Caco-2 (cell line): ENCODE results near the gene GGA1. TPM values are rescaled to one million over a fixed set of nuclear protein-coding genes. Genes with fewer than 3 reads are reported as not detected.

ENCODE experiments used
- BruUV-seq: library from RNA; stranded (reverse); fragments of 400-500 nt; replicated peaks from 2 replicates; lab custom pipeline; 2021; lab: Mats Ljungman, UMichigan
- CTCF ChIA-PET: fragments of 300-600 bp; sonication (Branson Sonifier 250); formaldehyde crosslinking; loops from one replicate; lab custom pipeline; 2022; ENCODE audit warnings: antibody characterized with exemption; lab: Charles Lee
- POLR2A ChIA-PET: fragments of 300-600 bp; sonication (Branson Sonifier 250); formaldehyde crosslinking; loops from one replicate; lab custom pipeline; 2022; ENCODE audit warnings: antibody characterized with exemption; lab: Charles Lee
- DNase-seq, 2 experiments: peaks; one replicate each; pipeline versions ENCODE4 v3.0.0 to v3.0.0-alpha.2; 2020 to 2022
- H3K27me3 ChIP-seq: replicated peaks from 2 replicates; pipeline ENCODE4 v1.6.0; 2011; ENCODE audit warnings: low read length; ENCODE audit not compliant: control insufficient read depth, insufficient read depth
- H3K36me3 ChIP-seq: 2 replicates; pipeline ENCODE4 v1.5.1; 2011; ENCODE audit warnings: low read length; ENCODE audit not compliant: control insufficient read depth, insufficient read depth
- H3K4me1 ChIP-seq: fragments of 250-450 bp; sonication (Bioruptor Pico); 2 replicates; pipeline ENCODE4 v1.5.1; 2020; ENCODE audit warnings: mild to moderate bottlenecking
- H3K4me3 ChIP-seq: 2 replicates; pipeline ENCODE4 v1.5.1; 2011; ENCODE audit warnings: low read depth, mild to moderate bottlenecking, control low read depth, low read length
- H3K9me3 ChIP-seq: fragments of 250-450 bp; sonication (Bioruptor Pico); 2 replicates; pipeline ENCODE4 v1.5.1; 2020; ENCODE audit warnings: mild to moderate bottlenecking, moderate library complexity
- H3K27ac Mint-ChIP-seq: one replicate; pipeline ENCODE4 v1.8.0; 2022; ENCODE audit warnings: mixed read lengths; ENCODE audit not compliant: unreplicated experiment
- H3K27me3 Mint-ChIP-seq: one replicate; pipeline ENCODE4 v1.8.0; 2022; ENCODE audit warnings: mixed read lengths; ENCODE audit not compliant: insufficient read depth, unreplicated experiment
- H3K36me3 Mint-ChIP-seq: one replicate; pipeline ENCODE4 v1.8.0; 2022; ENCODE audit warnings: mild to moderate bottlenecking, mixed read lengths; ENCODE audit not compliant: insufficient read depth, unreplicated experiment
- H3K4me1 Mint-ChIP-seq: one replicate; pipeline ENCODE4 v1.8.0; 2022; ENCODE audit warnings: low read depth, mixed read lengths; ENCODE audit not compliant: unreplicated experiment
- H3K4me3 Mint-ChIP-seq: one replicate; pipeline ENCODE4 v1.8.0; 2022; ENCODE audit warnings: mild to moderate bottlenecking, moderate library complexity, mixed read lengths; ENCODE audit not compliant: unreplicated experiment
- H3K9me3 Mint-ChIP-seq: one replicate; pipeline ENCODE4 v1.8.0; 2022; ENCODE audit warnings: mixed read lengths; ENCODE audit not compliant: unreplicated experiment
- CTCF ChIP-seq, 2 experiments: fragments of 200-600 bp in 1 of 2; IDR thresholded peaks; 1 replicate in 1 of 2; 2 replicates in 1 of 2; pipeline versions ENCODE4 v1.5.1 to v1.8.0; 2011 to 2022; ENCODE audit warnings: antibody characterized with exemption in 1 of 2, control low read depth in 1 of 2, inconsistent platforms in 1 of 2, low read depth in 1 of 2, low read length in 1 of 2, mild to moderate bottlenecking in 1 of 2, moderate library complexity in 1 of 2; ENCODE audit not compliant: insufficient read depth in 1 of 2, severe bottlenecking in 1 of 2, unreplicated experiment in 1 of 2
- intact Hi-C: fragments of 100-400 bp; cut with micrococcal nuclease; formaldehyde crosslinking; loops from one replicate; pipeline ENCODE4 v1.10.0; 2022; ENCODE audit not compliant: unreplicated experiment
- total RNA-seq: library from RNA; stranded (reverse); gene quantifications from 2 replicates; pipeline ENCODE4 v1.2.3, GENCODE V29; 2022

Gene GGA1
- total RNA-seq, 1 experiment from 2014 or later, result 65.7 TPM

DNA sequence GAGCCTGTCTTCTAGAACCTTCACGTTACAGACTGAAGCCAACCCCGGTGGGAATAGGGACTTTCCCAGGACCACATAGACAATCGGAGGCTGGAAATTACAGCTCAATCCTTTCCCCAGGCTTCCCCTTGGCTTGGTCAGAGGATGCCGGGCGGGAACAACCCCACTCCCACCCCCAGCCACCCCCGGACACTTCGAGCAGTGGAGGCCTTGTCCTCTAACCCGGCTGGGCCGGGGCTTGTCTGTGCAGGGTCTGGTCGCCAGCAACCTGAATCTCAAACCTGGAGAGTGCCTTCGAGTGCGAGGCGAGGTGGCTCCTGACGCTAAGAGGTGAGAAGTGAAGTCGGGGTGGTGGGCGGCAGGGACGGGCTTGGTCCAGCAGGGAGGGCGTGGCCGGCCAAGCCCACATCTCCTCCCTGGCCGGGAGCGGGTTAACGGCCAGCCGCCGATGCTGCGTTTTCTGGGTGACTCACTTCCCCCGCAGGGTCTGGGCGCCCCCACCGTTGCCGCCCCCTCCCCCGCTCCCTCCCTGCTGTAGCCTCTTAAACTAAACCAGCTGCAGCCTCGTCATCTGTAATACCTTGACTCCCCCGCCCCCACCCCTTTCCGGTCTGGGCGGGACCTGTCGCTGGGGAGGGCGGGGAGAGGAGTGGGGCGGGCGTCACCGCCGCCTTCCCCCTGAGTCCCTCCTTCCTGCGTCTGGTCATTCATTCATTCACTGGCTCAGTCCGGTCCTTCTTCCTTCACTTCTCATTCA is 68.3 kb downstream of the GGA1 start:
- Mint-ChIP-seq H3K27me3 (no peaks in the 10 kb centered on the region), H3K27ac (peak overlapping the region; percentile 65), H3K4me3 (peak overlapping the region; percentile 79), H3K4me1 (peaks cover 7% of the 10 kb centered on the region), H3K36me3 (peaks cover 6% of the 10 kb centered on the region), H3K9me3 (no peaks in the 10 kb centered on the region)
- TSS peak; percentile 74 for BruUV-seq
- Histone ChIP-seq H3K4me3 (peak overlapping the region; percentile 53), H3K36me3 (no peaks in the 10 kb centered on the region), H3K4me1 (peaks cover 9% of the 10 kb centered on the region; the same call in 1 of the 2 replicates), H3K9me3 (no peaks in the 10 kb centered on the region), H3K27me3 (no peaks in the 10 kb centered on the region)
- ChIA-PET CTCF (interaction anchor here (0.7 to 0.9 kb wide), 3 partner anchors 9 to 118 kb away, joined by 3 to 4 read pairs (median 3); partner anchors contain the start of gene NOL12), POLR2A (interaction anchor here (0.6 kb wide), 1 partner anchor 70 kb away, joined by 4 read pairs; no protein-coding TSS in a partner anchor)
- intact Hi-C loops, result loop anchor here (2.0 kb wide), 1 partner anchor 18 kb away; the partner anchor contains the start of gene PDXP
- TF ChIP-seq CTCF (IDR thresholded peaks at IDR 0.05; ENCODE audit: insufficient read depth in 1 of 2, low read depth in 1 of 2, low read length in 1 of 2, severe bottlenecking in 1 of 2, unreplicated experiment in 1 of 2), result no peak
- peak; percentile 84 to 88 for DNase-seq

DNA sequence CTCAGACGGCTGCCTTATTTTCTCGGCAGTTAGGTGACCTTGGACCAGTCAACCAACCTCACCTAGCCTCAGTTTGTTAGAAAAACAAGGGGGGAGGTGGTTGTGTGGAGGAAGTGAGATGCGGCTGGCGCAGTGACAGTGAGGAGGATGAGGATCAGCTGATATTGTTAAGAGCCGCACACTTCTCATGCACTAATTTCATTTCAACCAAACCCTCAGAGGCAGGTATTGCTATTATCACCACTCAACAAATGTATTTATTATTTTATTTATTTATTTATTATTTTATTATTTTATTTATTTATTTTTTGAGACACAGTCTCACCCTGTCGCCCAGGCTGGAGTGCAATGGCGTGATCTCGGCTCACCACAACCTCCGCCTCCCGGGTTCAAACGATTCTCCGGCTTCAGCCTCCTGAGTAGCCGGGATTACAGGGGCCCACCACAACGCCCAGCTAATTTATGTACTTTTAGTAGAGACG is 68.9 kb downstream of the GGA1 start:
- peaks cover 9% of the 10 kb centered on the region; the same call in 1 of the 2 replicates for H3K4me1 ChIP-seq
- no peak for TF ChIP-seq CTCF (IDR thresholded peaks at IDR 0.05; ENCODE audit: insufficient read depth in 1 of 2, low read depth in 1 of 2, low read length in 1 of 2, severe bottlenecking in 1 of 2, unreplicated experiment in 1 of 2)
- peak overlapping the region; percentile 53 for H3K4me3 ChIP-seq
- DNase-seq, result no peak
- peaks cover 7% of the 10 kb centered on the region for H3K4me1 Mint-ChIP-seq
- H3K9me3 Mint-ChIP-seq, result no peaks in the 10 kb centered on the region
- H3K4me3 Mint-ChIP-seq, result peak overlapping the region; percentile 79
- no peaks in the 10 kb centered on the region for H3K9me3 ChIP-seq
- POLR2A ChIA-PET, result interaction anchor here (0.6 kb wide), 1 partner anchor 71 kb away, joined by 4 read pairs; no protein-coding TSS in a partner anchor
- no peaks in the 10 kb centered on the region for H3K27me3 ChIP-seq
- CTCF ChIA-PET, result interaction anchor here (0.7 to 0.9 kb wide), 3 partner anchors 8 to 119 kb away, joined by 3 to 4 read pairs (median 3); partner anchors contain the start of gene NOL12
- H3K27ac Mint-ChIP-seq, result peak overlapping the region; percentile 65
- H3K36me3 ChIP-seq, result no peaks in the 10 kb centered on the region
- no TSS peak for BruUV-seq
- intact Hi-C loops, result loop anchor here (2.0 kb wide), 1 partner anchor 19 kb away; the partner anchor contains the start of gene PDXP
- H3K27me3 Mint-ChIP-seq, result no peaks in the 10 kb centered on the region
- H3K36me3 Mint-ChIP-seq, result peaks cover 6% of the 10 kb centered on the region

- H3K4me3 ChIP-seq, result no peak overlapping the region
- no peaks in the 10 kb centered on the region for H3K27me3 ChIP-seq
- TF ChIP-seq CTCF (IDR thresholded peaks at IDR 0.05; ENCODE audit: insufficient read depth in 1 of 2, low read depth in 1 of 2, low read length in 1 of 2, severe bottlenecking in 1 of 2, unreplicated experiment in 1 of 2), result no peak
- no peak overlapping the region for H3K27ac Mint-ChIP-seq
- H3K36me3 Mint-ChIP-seq, result peaks cover 6% of the 10 kb centered on the region
- CTCF ChIA-PET, result no interaction called here
- no peaks in the 10 kb centered on the region for H3K9me3 Mint-ChIP-seq
- H3K36me3 ChIP-seq, result no peaks in the 10 kb centered on the region
- H3K9me3 ChIP-seq, result no peaks in the 10 kb centered on the region
- intact Hi-C loops, result no loop called here
- peaks cover 9% of the 10 kb centered on the region; the same call in 1 of the 2 replicates for H3K4me1 ChIP-seq
- BruUV-seq, result no TSS peak
- DNase-seq, result no peak
- H3K4me1 Mint-ChIP-seq, result peaks cover 7% of the 10 kb centered on the region
- peak overlapping the region; percentile 79 for H3K4me3 Mint-ChIP-seq
- no peaks in the 10 kb centered on the region for H3K27me3 Mint-ChIP-seq
- POLR2A ChIA-PET, result no interaction called here
Observed at GRCh38 chr22:37678372-37678771, 69.7 kb downstream of the GGA1 start.
